Central memory CD4-positive, alpha-beta T cell (primary cell): ENCODE results near the gene NFIB.

Experiments
- DNase-seq: peaks from one replicate; pipeline ENCODE4 v3.0.0; 2022

The NFIB gene

GRCh38 chr9:14238518-14238917 is 75.4 kb downstream of the NFIB start:
- no peak for DNase-seq

- no peak for DNase-seq
Observed at GRCh38 chr9:14238079-14238478, 75.9 kb downstream of the NFIB start.

GRCh38 chr9:14236591-14236990 is 77.3 kb downstream of the NFIB start:
- no peak for DNase-seq

- no peak for DNase-seq
Observed at GRCh38 chr9:14232111-14232510, 81.8 kb downstream of the NFIB start.

GRCh38 chr9:14231196-14231990 is 82.5 kb downstream of the NFIB start:
- DNase-seq: no peak

- no peak for DNase-seq
Observed at GRCh38 chr9:14228602-14229001, 85.3 kb downstream of the NFIB start.

GRCh38 chr9:14226855-14227532 is 86.9 kb downstream of the NFIB start:
- no peak for DNase-seq

GRCh38 chr9:14223081-14223480 is 90.9 kb downstream of the NFIB start:
- DNase-seq: no peak

- no peak for DNase-seq
Observed at GRCh38 chr9:14222149-14222835, 91.6 kb downstream of the NFIB start.

- DNase-seq: no peak
Observed at GRCh38 chr9:14221558-14221957, 92.4 kb downstream of the NFIB start.

- DNase-seq: no peak
Observed at GRCh38 chr9:14221119-14221518, 92.8 kb downstream of the NFIB start.

GRCh38 chr9:14220256-14220655 is 93.7 kb downstream of the NFIB start:
- DNase-seq: no peak

- DNase-seq: no peak
Observed at GRCh38 chr9:14219850-14220249, 94.1 kb downstream of the NFIB start.

GRCh38 chr9:14218253-14218652 is 95.7 kb downstream of the NFIB start:
- DNase-seq: no peak

- DNase-seq: no peak
Observed at GRCh38 chr9:14216612-14217194, 97.2 kb downstream of the NFIB start.

- no peak for DNase-seq
Observed at GRCh38 chr9:14215614-14216013, 98.3 kb downstream of the NFIB start.

GRCh38 chr9:14214693-14215092 is 99.2 kb downstream of the NFIB start:
- no peak for DNase-seq

GRCh38 chr9:14214065-14214684 is 99.8 kb downstream of the NFIB start:
- DNase-seq: no peak

- DNase-seq: no peak
Observed at GRCh38 chr9:14213504-14213903, 100.4 kb downstream of the NFIB start.

- no peak for DNase-seq
Observed at GRCh38 chr9:14212697-14213420, 101.1 kb downstream of the NFIB start.

GRCh38 chr9:14212077-14212476 is 101.9 kb downstream of the NFIB start:
- DNase-seq: no peak

GRCh38 chr9:14211564-14211963 is 102.4 kb downstream of the NFIB start:
- DNase-seq: no peak
